ENCODE measurements around the gene ELMOD3. TPM values are rescaled to one million over a fixed set of nuclear protein-coding genes. Genes with fewer than 3 reads are reported as not detected.

ELMOD3 gene
- total and polyA plus RNA-seq, 2 of the 8 experiments (the other 6 are each of a cell fraction or from before 2014, with no cell fraction given), result 8.5 to 10.2 TPM

DNA sequence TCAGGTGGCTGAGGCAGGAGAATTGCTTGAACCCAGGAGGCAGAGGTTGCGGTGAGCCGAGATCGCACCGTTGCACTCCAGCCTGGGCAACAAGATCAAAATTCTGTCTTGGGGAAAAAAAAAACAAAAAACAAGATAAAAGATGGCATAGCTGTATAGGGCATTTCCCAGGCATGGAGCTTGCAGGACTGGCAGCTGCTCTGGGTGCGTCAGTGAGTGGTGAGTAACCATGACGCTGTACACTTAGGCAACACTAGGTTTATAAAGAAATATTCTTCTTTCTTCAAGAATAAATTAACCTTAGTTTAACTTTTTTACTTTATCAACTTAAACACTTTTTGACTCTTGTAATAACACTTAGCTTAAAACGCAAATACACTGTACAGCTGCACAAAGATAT lies 42.2 kb upstream of the ELMOD3 start:
- no peak overlapping the region for H2BK12ac ChIP-seq (ENCODE audit: low read depth, low read length)
- H3K79me2 ChIP-seq (ENCODE audit: control insufficient read depth in 1 of 2, insufficient read depth in 2 of 2, low read length in 2 of 2), result no peaks in the 10 kb centered on the region
- TF ChIP-seq NRF1 (IDR thresholded peaks at IDR 0.05; ENCODE audit: low read depth, low read length), result no peak
- TF ChIP-seq POLR2A (IDR thresholded peaks at IDR 0.05; ENCODE audit: control extremely low read depth in 1 of 2, low read depth in 2 of 2, low read length in 2 of 2), result no peak
- peak; percentile 29; the same call in 1 of the 2 replicates for TF ChIP-seq POLR2AphosphoS5 (IDR thresholded peaks at IDR 0.05; ENCODE audit: low read depth, low read length)
- TF ChIP-seq BRCA1 (IDR thresholded peaks at IDR 0.05; ENCODE audit: low read depth, low read length), result no peak
- peaks cover 0 to 8% (median 2%) of the 10 kb centered on the region in 4 experiments; a peak in 5 of 7 replicates for H3K4me1 ChIP-seq (replicated peaks in 1 of 4; ENCODE audit: control insufficient read depth in 3 of 4, insufficient read depth in 4 of 4, low read length in 3 of 4)
- no peak overlapping the region for H4K91ac ChIP-seq (replicated peaks; ENCODE audit: insufficient read length, low read length)
- ChIA-PET POLR2A (ENCODE audit: partially characterized antibody) (interaction anchor here (1.0 to 9.1 kb wide), 4 partner anchors 9 to 226 kb away, joined by 3 to 70 read pairs (median 4); partner anchors contain the start of genes MAT2A and TGOLN2), CTCF (ENCODE audit: partially characterized antibody) (interaction anchor here (0.6 to 1.4 kb wide), 5 partner anchors 11 to 246 kb away, joined by 3 to 5 read pairs (median 3); no protein-coding TSS in a partner anchor)
- no peak overlapping the region for H3K14ac ChIP-seq (ENCODE audit: insufficient read length)
- H4K20me1 ChIP-seq (replicated peaks in 1 of 2; ENCODE audit: control insufficient read depth in 1 of 2, insufficient read depth in 2 of 2, low read length in 2 of 2), result peaks cover 0 to 6% of the 10 kb centered on the region in 2 experiments
- no peaks in the 10 kb centered on the region for H3K9me3 ChIP-seq (ENCODE audit: insufficient read depth in 2 of 2, low read depth in 1 of 2, low read length in 1 of 2)
- no peak overlapping the region for H3K56ac ChIP-seq (replicated peaks; ENCODE audit: insufficient read length, low read depth, low read length)
- no peak overlapping the region for H2AK5ac ChIP-seq (ENCODE audit: low read depth, low read length)
- no peaks in the 10 kb centered on the region for H3K27me3 ChIP-seq (replicated peaks in 1 of 4; ENCODE audit: control insufficient read depth in 3 of 4, extremely low read depth in 1 of 4, insufficient read depth in 3 of 4, low read length in 3 of 4)
- no peak overlapping the region for H3K18ac ChIP-seq (ENCODE audit: extremely low read depth, low read length)
- no peak overlapping the region for H3K9ac ChIP-seq (replicated peaks in 1 of 4; ENCODE audit: extremely low read depth in 1 of 4, low read depth in 3 of 4, low read length in 3 of 4)
- no peak overlapping the region for H2BK120ac ChIP-seq (replicated peaks; ENCODE audit: low read depth, low read length)
- no peak overlapping the region for H2AFZ ChIP-seq (ENCODE audit: low read length)
- H2BK5ac ChIP-seq (ENCODE audit: low read depth, low read length), result no peak overlapping the region
- WGBS, 2 experiments (ENCODE audit: extremely low coverage in 1 of 2, insufficient coverage in 1 of 2, insufficient read length in 1 of 2, insufficient replicate concordance in 2 of 2, low coverage in 1 of 2, low lambda C conversion rate in 2 of 2, missing lambda C conversion rate in 1 of 2), result 93% methylated on average over 7 of the region's 7 CpGs; no CpG with 5 or more reads in 1 of the 2 experiments
- no peak overlapping the region for H3K4ac ChIP-seq (replicated peaks; ENCODE audit: insufficient read length, low read depth, low read length)
- H3K23me2 ChIP-seq (ENCODE audit: low read depth, low read length), result no peaks in the 10 kb centered on the region
- no peak overlapping the region for H3K4me2 ChIP-seq (ENCODE audit: insufficient read depth in 1 of 2, low read depth in 2 of 2, low read length in 2 of 2)
- no peak for DNase-seq (ENCODE audit: low read depth in 1 of 2, low spot score in 2 of 2)
- peaks cover 9 to 37% (median 12%) of the 10 kb centered on the region in 4 experiments; a peak in 7 of 8 replicates for H3K36me3 ChIP-seq (ENCODE audit: control insufficient read depth in 2 of 4, insufficient read depth in 4 of 4, low read length in 3 of 4)
- no peak overlapping the region for H3K27ac ChIP-seq (ENCODE audit: low read depth, low read length)
- no peak overlapping the region for H2BK15ac ChIP-seq (ENCODE audit: low read length)
- no peak overlapping the region for H4K5ac ChIP-seq (ENCODE audit: insufficient read length, low read depth, low read length)
- no peak overlapping the region for H3K4me3 ChIP-seq (ENCODE audit: extremely low read depth in 1 of 4, insufficient read depth in 2 of 4, low read depth in 3 of 4, low read length in 4 of 4)
- no peak overlapping the region for H3K23ac ChIP-seq (ENCODE audit: insufficient read length)
- no peak overlapping the region for H2BK20ac ChIP-seq (ENCODE audit: low read length)
- FAIRE-seq, result no peak
- H3K79me1 ChIP-seq (ENCODE audit: low read depth, low read length), result no peaks in the 10 kb centered on the region
- H4K8ac ChIP-seq (ENCODE audit: extremely low read depth, insufficient read depth, low read length), result no peak overlapping the region

Measured in H1 (cell line).